A549 treated with ZK216348 at 1 μM for 4 hours (cell line): Measurements from ENCODE around the gene RETN. TPM values are rescaled to one million over a fixed set of nuclear protein-coding genes. Genes with fewer than 3 reads are reported as not detected.

Experiments
- total RNA-seq: library from RNA; stranded (reverse); fragments of 200-300 nt; extraction: Qiagen RNA extraction; gene quantifications from 5 replicates; pipeline ENCODE4 v1.2.3, GENCODE V29; 2022; ENCODE audit warnings: low read depth

Gene RETN, protein sequence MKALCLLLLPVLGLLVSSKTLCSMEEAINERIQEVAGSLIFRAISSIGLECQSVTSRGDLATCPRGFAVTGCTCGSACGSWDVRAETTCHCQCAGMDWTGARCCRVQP
- not detected in 5 replicates for total RNA-seq

DNA sequence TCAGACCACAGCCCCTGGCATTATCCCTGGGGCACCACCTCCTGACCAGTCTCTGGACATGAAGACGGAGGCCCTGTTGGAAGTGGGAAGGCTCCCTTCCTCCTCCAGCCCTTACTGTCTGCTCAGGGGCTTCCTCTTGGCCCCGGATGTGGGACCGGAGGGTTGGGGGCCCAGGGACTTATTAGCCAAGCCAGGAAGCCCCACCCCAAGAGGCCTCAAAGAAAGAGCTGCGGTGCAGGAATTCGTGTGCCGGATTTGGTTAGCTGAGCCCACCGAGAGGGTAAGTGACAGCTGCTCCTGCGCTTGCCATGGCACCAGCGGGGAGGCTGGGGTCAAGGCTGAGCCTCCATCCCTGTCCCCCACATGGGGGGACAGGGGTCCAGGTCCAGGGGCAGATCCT is at the start of gene RETN:
TSS of gene RETN (plus strand) at position 208 of the 400 bp plus-strand sequence. CDS start 278 bp downstream, outside the sequence.

DNA sequence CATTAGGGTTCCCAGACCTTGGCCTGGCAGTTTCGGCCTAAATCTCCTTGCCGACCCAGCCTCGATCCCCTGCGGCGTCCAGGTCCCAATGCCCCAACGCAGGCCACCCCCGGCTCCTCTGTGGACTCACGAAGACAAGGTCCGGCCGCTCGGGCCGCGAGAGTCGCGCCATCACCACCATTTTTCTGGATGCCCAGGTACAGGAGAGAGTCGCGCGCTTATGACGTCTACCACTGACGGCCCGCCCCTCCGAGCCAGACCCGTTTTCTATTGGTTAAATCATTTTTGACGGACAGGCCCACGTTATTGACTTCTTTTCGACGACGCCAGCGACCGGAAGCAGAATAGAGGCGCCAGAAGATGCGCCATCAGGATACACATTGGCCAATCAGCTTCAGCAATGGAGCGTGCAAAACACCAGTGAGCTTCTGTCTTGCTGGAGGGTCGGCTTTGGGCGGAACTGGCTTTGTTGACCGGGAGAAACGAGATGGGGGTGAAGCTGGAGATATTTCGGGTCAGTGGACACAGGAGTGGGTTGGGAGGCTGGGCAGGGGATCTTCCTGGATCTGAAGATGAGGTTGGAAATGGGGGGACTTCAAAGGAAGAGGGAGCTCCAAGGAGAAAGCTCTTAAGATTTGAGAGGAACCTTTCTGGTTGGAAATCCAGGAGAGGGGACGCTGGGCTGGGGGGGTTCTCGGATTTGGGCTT is 39.3 kb upstream of the RETN start, which contains the start of the genes PET100 and XAB2:
TSS of gene PET100 (plus strand) at position 447 of the 708 bp plus-strand sequence. CDS start at position 488, 41 bp downstream.
TSS of gene XAB2 (minus strand) at position 199 of the 708 bp plus-strand sequence. CDS start at position 181, 18 bp downstream.

DNA sequence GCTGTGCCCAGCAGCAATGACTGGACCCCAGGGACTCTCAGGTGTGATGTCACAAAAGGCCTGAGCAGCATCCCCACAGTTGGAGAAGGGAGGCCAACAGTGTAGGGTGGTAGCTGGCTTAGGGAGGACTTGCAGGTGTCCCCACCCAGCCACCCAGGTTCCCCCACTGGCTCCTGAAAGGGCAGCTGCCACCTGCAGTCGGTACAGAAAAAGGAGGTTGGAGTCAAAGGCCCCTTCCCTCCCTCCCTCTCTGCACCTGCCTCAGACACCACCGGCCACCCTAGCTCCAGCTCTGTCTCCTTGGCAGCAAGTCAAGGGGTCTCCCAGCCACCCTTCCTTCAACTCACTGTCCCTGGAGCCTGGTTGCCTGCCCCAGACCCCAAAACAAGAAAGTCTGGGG is 35.2 kb upstream of the RETN start, which contains the start of gene PCP2:
TSS of gene PCP2 (minus strand) at position 22 of the 400 bp plus-strand sequence. CDS start 262 bp downstream, outside the sequence.

DNA sequence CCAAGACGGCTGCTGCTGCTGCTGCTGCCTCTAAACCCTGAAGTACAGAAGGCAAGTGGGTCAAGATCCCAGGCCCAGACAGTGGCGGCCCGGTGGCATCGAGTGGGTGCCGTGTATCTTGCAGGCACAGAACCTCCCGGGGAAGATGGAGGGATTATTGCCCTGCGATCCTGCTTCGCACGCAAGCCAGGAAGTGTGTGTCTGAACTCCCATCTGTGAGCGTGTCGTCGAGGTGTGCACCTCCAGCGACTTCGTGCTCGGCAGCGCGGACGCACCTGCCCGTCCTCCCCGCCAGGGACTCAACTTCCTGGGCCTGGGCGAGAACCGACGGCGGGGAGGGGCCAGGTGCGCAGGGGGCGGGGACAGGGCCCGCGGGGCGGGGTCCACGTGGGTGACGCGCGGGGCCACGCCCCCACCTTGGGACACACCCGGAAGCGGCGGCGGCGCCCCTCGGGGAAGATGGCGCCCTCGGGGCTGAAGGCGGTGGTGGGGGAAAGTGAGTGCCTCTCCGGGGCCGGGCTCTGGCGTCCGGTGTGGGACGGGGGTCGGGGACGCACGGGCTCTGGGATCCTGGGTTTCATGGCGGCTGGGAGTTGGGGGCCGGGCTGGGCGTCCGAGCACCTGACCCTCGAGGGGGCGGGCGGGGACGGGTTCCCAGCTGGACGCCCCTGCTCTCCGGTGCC is 32.0 kb upstream of the RETN start, which contains the start of gene STXBP2:
TSS of gene STXBP2 (plus strand) at position 420 of the 683 bp plus-strand sequence. CDS start at position 460, 40 bp downstream.

DNA sequence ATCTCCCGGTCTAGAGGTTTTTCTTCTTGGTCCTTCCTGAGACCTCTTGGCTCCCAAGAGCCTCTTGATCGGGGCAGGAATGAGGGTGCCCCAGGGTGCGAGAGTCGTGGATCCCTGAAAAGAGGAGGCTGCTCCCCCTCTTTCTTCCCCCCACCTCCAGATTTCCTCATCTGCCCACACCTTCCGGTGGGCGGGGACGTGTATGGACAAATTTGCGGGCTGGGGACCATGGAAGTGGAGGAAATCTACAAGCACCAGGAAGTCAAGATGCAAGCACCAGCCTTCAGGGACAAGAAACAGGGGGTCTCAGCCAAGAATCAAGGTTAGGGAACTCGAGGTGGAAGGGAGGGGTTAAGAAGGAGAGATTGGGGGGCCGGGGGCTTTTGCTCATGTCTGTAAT is 8.0 kb downstream of the RETN start, which contains the start of gene MCEMP1:
TSS of gene MCEMP1 (plus strand) at position 237 of the 400 bp plus-strand sequence. CDS start at position 268, 31 bp downstream.

DNA sequence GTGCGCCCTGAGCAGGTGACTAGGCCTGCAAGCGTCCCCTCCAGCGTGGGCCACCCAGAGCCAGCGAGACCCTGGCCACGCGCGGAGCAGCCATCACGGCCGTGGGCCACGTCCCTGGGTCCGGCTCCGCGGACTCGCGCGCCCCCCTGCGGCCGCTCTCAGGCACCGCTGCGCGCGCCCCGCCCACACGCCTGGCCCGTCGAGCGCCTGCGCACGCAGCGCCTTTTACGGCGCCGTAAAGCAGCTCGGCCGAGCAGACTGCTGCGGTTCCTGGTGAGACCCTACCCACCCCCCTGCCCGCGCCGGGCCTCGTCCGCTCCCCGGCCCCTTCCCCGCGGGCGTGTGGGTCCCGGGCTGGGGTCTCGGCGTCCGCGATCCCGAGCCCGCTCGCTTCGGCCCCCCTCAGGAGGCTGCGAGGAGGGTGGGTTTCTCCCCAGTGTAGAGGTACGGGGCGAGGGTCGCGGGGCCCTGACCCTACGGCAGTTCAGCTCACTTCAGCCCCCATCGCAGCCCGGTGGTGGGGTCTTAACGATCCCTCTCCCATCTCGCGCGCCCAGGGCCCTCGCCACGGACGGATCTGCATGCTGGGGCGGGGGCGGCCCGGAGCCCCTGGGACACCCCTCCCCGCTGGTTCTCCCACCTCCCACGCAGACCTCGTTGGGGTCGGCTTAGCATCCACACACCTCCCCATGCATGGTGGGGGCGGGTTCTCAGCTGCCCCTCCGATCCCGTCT is 11.9 kb downstream of the RETN start, which contains the start of gene TRAPPC5:
TSS of gene TRAPPC5 (plus strand) at position 228 of the 734 bp plus-strand sequence. CDS start 1,421 bp downstream, outside the sequence.

DNA sequence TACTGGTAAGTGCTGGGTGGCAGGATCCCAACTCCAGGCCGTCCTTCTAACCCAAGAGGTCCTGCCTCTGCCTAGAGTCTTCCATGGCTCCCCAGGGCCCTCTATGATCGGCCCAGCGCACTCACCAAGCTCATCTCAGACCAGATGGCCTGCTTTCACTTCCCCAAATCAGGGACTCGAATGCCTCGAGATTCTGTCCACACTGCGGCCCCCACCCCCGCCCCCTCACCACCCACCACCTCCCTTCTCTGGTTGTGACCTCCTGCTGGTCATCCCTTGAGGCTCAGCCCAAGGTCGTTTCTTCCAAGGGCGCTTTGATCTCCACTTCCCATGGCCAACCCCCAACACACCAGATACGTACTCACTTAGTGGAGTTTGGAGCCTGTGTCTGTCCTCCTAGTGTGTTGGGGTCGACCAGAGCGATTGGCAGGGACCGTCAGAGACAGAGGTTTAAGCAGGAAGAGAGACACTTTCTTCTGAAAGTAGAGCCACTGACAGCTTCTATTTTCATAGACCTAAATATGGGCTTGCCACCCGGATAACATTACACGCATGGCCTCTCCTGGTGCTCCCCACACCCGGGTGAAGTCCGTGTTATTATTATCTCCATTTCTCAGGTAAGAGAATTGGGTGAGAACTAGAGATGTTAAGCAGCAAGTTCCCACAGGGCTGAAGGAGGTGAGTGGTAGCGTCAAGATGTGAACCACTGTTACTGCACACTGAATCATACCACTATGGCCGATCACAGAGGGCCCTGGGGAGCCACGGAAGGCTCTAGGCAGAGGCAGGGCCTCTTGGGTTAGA is 33.0 kb downstream of the RETN start, which contains the start of gene FCER2:
TSS of gene FCER2 (minus strand) at position 478 of the 804 bp plus-strand sequence. CDS start 2,371 bp downstream, outside the sequence.

Other genes starting within 250 kb of the RETN start
- gene PEX11G, start 180.0 kb upstream of the RETN start, total RNA-seq = 1.6 to 2.7 TPM (median 2.1 TPM) in 5 replicates
- 10.7 to 21.1 TPM (median 17.4 TPM) in 5 replicates for gene ZNF358, start 152.9 kb upstream of the RETN start, total RNA-seq
- 6.6 to 14.2 TPM (median 13.6 TPM) in 5 replicates for gene MCOLN1, start 146.4 kb upstream of the RETN start, total RNA-seq
- gene PNPLA6, start 133.3 kb upstream of the RETN start, total RNA-seq = 20.6 to 42.1 TPM (median 36.0 TPM) in 5 replicates
- 2.4 to 6.9 TPM (median 4.3 TPM) in 5 replicates for gene CAMSAP3, start 73.2 kb upstream of the RETN start, total RNA-seq
- 15.8 to 27.9 TPM (median 26.8 TPM) in 5 replicates for gene XAB2, start 39.5 kb upstream of the RETN start, total RNA-seq
- gene PET100, start 39.3 kb upstream of the RETN start, total RNA-seq = 43.5 to 95.4 TPM (median 54.5 TPM) in 5 replicates
- not detected in 5 replicates for gene PCP2, start 35.3 kb upstream of the RETN start, total RNA-seq
- 26.8 to 46.6 TPM (median 39.2 TPM) in 5 replicates for gene STXBP2, start 31.9 kb upstream of the RETN start, total RNA-seq
- not detected in 5 replicates for gene MCEMP1, start 8.0 kb downstream of the RETN start, total RNA-seq
- gene TRAPPC5, start 11.8 kb downstream of the RETN start, total RNA-seq = 43.1 to 110 TPM (median 100 TPM) in 5 replicates
- not detected in 5 replicates for gene FCER2, start 33.1 kb downstream of the RETN start, total RNA-seq
- gene CLEC4G, start 63.1 kb downstream of the RETN start, total RNA-seq = not detected in 5 replicates
- not detected in 5 replicates for gene CD209, start 78.5 kb downstream of the RETN start, total RNA-seq
- not detected in 5 replicates for gene CLEC4M, start 94.2 kb downstream of the RETN start, total RNA-seq
- gene EVI5L, start 161.2 kb downstream of the RETN start, total RNA-seq = 1.0 to 2.1 TPM (median 2.0 TPM) in 5 replicates
- 0.17 to 0.59 TPM (median 0.28 TPM) in 5 replicates for gene PRR36, start 205.3 kb downstream of the RETN start, total RNA-seq
- 4.3 to 6.2 TPM (median 5.6 TPM) in 5 replicates for gene LRRC8E, start 219.5 kb downstream of the RETN start, total RNA-seq
- gene MAP2K7, start 234.8 kb downstream of the RETN start, total RNA-seq = 8.7 to 17.7 TPM (median 16.0 TPM) in 5 replicates
- 1.4 to 2.8 TPM (median 2.2 TPM) in 4 of 5 replicates, not detected in the other for gene TGFBR3L, start 245.8 kb downstream of the RETN start, total RNA-seq